Vagina (tissue), 2 donors: Measurements from ENCODE around the gene S100P.

Experiments used
- POLR2A ChIP-seq, 2 donors: fragments of 450-650 bp; IDR thresholded peaks; one replicate each; pipeline ENCODE4 v1.6.1; 2017; ENCODE audit warnings: antibody characterized with exemption in 2 of 2, mild to moderate bottlenecking in 2 of 2, moderate library complexity in 2 of 2
- TF ChIP-seq, protein P1 (sequence below), 3 experiments: fragments of 450-650 bp in 2 of 3; fragments of 200-600 bp in 1 of 3; sonication (generic) in 1 of 3; IDR thresholded peaks; one replicate each; pipeline ENCODE4 v1.5.1; 2017 to 2019; ENCODE audit warnings: antibody characterized with exemption in 3 of 3, mild to moderate bottlenecking in 2 of 3, moderate library complexity in 2 of 3

DNA sequence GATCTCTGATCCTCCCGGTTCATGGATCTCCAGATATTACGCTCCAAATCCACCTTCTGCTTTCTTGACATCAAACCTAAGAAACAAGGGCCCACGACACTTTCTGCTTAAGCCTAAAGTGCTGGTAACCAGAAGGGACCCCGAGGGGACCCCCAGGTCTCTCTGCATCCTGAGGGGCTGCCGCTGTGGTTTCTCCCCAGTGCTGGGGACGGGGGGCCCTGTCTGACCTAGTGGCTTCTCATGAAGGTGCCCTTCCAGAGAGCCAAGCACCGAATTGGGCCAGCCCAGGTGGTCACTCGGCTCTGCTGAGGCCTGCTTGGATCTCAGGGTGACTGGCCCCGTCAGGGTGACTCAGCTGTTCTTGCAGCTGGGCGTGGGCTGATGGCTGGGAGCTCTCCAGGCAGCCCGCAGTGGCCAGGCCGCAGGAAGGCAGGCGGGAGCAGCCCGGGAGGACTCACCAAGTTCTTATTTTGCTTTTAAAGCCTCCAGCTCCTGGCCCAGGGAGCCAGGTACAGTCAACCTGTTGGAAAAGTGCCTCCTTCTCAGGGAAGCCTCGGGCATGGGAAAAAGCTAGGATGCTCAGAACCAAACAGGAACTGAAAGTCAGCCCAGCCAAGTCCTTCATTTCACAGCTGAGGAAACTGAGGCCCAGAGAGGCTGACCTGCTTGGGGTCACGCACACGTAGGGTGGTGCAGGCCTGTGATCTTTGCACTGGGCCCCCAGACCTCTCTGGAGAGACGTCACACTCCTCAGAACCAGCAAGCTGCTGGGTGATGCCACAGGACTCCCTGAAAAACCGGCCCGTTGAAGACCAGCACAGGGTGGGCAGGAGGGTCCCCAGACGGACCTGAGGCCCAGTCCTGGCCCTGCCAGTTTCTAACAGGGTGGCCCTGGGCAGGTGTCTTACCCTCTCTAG lies 39.0 kb downstream of the S100P start:
- TF ChIP-seq, protein P1, sequence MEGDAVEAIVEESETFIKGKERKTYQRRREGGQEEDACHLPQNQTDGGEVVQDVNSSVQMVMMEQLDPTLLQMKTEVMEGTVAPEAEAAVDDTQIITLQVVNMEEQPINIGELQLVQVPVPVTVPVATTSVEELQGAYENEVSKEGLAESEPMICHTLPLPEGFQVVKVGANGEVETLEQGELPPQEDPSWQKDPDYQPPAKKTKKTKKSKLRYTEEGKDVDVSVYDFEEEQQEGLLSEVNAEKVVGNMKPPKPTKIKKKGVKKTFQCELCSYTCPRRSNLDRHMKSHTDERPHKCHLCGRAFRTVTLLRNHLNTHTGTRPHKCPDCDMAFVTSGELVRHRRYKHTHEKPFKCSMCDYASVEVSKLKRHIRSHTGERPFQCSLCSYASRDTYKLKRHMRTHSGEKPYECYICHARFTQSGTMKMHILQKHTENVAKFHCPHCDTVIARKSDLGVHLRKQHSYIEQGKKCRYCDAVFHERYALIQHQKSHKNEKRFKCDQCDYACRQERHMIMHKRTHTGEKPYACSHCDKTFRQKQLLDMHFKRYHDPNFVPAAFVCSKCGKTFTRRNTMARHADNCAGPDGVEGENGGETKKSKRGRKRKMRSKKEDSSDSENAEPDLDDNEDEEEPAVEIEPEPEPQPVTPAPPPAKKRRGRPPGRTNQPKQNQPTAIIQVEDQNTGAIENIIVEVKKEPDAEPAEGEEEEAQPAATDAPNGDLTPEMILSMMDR (IDR thresholded peaks at IDR 0.05), result no peak
- no peak for TF ChIP-seq POLR2A (IDR thresholded peaks at IDR 0.05)
